NCI-H2196 treated with DMSO at 0.1 percent for 48 hours (cell line): ENCODE data around the gene CFAP91.

Source experiments
- DNase-seq: peaks from one replicate; lab custom pipeline; 2025; ENCODE audit not compliant: unreplicated experiment; lab: John Stamatoyannopoulos, UW

The CFAP91 gene

DNA sequence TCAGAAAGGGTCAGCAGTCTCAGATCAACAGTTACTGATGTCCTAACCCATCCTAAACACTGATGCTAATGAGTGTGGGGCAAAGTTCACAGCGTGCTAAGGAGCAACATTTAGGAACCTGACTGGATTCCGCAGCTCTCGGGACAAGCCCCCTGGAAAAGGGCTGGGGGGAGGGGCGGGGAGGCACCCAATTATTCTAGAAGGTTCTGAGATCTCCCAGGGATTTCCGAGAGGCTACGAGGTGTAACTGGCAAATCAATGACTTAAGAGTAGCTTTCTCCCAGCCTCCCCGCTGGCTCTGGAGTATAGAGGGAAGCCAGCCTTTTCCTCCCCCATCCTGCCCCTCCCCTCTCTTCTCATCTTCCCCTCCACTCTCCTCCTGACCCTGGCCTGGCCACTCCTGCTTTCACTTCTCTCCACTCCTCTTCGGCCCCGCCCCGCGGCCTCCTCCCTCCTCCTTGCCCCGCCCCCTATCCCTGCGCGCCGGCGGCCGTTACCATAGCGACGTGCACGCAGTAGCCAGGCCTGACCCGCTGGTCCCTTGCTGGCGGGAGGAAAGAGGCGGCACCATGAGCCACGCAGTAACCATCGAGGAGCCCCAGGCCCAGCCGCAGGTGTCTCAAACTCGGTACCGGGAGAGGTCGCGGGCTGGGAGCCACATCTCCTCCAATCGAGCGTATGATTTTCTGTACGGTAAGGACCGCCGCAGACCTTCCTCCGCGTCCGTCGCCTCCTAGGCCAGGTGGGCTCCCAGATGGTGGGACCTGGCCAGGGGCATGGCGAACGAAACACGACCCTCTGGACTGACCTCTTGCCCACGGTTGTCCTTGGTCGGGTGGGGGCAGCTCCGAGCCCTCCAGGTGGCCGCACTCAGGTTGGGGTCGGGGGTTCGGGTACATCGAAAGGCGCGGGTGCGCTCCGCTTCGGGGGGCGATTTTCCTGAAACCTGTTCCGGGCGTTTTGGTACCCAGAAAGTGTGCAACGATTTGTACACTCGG, at the start of gene CFAP91:
Gene CFAP91 (plus strand): TSS at position 493 of the 998 bp plus-strand sequence. CDS start 77 bp downstream, at position 570.
- peak; percentile 99 for DNase-seq

DNA sequence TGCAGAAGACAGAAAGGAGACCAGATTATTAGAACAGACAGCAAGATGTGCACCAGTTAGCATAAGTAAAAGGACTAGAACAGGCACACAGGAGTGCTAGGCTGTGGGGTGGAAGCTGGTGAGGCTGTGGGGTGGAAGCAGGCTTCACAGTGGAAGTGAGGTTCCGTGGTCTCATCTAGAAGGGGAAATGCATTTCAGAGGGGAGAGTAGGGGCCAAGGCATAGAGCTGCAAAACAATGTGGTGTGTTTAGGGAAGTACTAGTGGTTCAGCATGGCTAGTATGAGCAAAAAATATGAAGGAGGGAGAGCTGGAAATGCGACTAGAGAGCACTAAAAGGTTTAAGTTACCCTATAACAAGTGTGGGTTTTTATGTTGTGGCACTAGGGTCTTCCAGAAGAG, 48.9 kb upstream of the CFAP91 start:
- no peak for DNase-seq

DNA sequence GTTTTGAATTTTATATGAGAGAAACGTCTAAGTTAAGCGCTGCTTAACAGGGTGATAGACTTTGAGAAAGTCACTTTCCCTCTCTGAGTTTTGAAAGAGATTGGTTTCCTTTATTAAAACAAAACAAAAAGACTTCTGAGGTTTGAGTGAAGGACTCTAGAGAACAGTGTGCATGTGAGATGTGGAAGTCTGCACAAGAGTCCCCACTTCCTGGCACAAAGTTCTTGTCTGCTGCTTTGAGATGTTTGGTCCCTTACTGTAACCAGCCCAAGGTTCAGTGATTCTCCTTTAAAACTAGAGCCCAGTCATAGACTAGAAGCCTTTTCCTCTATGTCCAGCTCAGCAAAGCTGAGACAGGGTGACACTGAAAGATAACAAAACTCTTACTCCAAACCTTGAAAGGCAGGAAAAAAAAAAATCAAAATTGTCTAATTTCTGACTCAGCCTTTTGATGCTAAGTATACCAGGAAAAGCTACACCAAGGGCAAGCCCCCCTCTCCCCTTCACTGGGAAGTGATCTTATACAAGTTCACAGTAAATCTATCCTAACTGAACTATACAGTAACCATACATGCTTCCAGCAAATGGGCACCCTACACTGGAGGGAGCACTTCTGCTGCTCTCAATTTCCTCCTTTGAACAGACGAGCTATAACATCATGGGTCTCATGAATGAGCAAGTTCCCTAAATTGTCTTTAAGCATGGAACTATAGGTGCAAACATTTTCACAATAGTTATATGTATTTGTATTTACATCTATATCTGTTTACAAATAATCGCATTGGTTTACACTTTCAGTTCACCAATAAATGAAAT, 44.7 kb upstream of the CFAP91 start:
- DNase-seq, result no peak

GRCh38 chr3:119658994-119659393, 43.8 kb upstream of the CFAP91 start:
- no peak for DNase-seq

DNA sequence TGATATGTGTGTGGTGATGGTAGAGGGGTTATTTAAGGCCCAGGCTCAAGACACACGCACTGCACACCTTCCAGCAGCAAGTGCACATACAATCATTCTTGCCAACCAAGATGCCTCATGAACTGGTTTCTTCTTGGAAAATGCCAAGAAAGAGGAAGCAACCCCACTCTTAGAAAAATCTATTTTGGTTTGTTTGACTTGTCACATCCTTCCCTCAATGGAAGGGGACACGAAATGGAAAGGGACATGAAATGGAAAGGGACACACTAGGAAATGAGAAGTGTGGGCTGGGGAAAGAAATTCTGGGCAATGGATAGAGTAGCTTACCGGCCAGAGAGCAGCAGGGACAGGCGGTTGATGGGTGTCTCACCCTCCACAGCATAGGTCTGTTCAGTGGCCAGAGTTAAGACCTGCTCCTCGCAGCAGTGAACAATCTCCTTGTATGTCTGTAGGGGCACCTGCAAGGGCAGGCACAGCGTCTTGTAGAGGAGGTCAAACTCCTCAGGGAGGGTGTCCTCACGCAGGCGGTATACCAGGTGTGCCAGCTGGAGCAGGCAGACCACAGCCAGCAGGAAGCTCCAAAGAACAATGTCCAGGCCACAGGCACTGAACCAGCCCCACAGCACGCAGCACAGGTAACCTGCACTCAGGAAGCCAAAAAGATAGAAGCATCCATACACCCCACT, 43.1 kb upstream of the CFAP91 start:
- no peak for DNase-seq

DNA sequence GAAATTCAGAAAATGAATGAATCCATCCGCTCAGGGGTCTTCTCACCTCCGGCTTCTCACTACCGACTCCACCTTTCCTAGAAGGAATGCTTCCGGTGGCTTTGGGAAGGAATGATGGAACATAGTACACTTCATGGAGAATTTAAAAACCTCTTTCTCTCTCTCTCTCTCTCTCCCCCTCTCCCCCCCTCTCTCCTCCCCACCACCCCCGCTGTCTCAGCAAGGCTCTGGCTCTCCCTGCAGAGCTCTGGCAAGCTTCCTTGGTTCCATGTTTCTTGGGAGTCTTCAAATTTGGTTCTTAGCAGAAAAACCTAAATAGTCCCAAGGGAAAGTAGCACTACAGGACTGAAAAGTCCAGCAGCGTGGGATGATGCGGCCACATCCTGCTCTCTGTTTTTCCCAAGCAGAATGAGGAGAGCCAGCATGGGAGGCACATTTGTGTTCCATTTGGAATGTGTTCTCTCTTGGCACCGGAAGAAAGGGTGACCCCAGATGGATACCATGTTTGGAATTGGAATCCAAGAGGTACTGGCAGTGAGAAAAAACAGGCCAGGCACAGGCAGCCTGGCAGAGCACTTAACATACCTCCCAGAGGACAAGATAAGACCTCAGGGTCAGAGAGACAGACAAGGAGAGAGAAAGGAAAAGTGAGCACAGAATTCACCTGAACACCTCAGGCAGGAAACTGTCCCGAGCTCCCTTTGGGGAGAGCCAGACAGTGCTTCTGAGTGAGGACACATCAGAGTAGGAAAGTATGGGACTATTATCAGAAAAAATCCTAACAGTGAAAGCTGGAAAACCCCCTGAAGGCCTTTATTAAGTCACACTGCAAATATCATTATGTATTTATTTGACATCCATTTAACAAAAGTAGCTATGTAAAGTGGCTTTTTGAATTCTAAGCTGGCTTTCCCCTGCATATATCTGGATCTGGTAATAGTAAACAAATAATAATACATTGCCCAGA, 42.1 kb upstream of the CFAP91 start, which contains the start of gene POPDC2:
Gene POPDC2 (minus strand): TSS at position 116 of the 967 bp plus-strand sequence. CDS start 166 bp downstream, outside the sequence.
- no peak for DNase-seq

GRCh38 chr3:119662604-119663373, 40.0 kb upstream of the CFAP91 start:
- DNase-seq, result peak; percentile 34

DNA sequence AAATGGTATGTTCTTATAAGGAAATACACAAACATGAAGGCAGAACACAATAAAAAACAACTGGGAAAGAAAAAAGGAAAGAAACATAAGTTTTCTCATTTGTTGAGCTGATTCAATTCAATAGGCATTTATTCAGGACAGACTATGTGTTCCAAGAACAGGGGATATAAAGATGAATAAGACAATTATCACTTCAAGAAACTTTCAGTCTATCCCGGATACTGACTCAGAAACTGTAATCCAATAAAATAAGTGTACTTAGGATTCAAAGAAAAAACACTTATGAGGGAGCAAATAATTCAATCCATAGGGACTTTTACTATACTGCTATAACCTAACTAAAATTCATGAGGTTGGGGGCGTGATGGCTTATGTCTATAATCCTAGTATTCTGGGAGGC, 38.9 kb upstream of the CFAP91 start:
- DNase-seq, result no peak

DNA sequence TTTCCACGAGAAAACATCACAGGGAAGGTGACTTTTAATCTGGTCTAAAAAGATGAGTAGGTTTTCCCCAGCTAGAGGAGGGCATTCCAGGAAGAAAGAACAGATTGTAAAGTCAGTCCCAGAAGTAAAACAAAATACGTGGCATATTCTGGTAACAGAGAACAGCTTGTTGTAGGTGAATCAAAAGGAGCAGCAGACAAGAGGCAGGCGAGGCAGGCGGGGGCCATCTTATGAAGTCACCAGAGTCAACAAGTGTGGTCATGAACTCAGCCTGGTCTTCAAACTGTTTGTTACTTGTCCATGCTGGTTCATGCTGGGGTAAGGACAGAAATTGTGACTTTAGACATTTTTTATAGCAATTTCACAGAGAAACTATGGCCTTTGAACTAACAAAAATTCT, 38.5 kb upstream of the CFAP91 start:
- DNase-seq, result no peak

DNA sequence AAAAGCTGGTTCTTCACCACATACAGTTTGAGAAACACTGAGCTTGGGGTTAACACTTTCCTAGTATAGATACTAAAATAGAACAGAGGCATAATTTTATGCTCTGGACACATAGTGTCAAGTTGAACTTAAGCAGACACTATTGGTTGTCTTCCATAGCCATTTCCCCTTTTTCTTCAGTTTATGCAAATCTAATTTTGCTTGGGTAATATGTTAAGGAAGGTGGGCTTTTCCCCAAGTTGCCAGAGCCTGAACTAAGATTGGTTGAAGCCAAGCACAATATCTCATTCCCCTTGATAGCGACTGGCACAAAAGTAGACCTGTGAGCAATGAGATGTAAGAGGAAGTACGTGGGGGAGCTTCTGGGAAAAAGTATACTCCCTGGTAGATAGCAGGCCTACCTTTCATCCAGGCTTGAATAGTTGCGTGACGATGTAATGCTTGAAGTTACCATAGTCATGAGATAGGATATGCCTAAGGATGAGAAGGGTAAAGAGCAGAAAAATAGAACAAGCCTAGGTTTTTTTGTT, 37.9 kb upstream of the CFAP91 start:
- DNase-seq, result no peak

DNA sequence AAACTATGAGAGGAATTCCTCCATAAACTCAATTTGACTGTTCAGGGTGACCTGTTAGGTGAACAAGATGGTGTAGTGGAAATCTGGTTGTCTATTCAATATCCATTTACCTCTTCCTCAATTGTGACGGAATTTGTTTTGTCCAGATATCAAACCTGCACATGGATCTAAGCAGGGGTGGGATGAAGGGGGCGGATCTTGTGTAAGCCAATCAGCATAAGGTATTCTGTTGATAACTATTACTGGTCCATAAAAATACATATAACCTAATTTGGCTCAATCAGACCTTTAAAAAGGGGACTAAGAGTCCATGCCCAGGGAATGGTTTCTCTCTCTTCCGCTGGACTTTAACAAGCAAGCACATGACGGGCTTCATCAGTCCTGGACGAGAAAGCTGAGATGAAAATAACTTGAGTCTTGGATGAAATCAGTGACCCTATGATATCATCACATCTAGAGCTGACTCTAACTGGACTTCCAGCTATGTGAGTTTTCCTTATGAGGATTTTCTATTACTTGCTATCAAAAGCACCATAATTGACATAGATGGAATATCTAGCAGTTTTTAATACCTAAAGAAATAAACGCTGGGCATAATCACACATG, 36.8 kb upstream of the CFAP91 start:
- DNase-seq, result no peak

- no peak for DNase-seq
Observed at GRCh38 chr3:119669906-119670570, 32.8 kb upstream of the CFAP91 start.

GRCh38 chr3:119672776-119673175, 30.0 kb upstream of the CFAP91 start:
- no peak for DNase-seq

- DNase-seq, result no peak
Observed at GRCh38 chr3:119673875-119674274, 28.9 kb upstream of the CFAP91 start.

DNA sequence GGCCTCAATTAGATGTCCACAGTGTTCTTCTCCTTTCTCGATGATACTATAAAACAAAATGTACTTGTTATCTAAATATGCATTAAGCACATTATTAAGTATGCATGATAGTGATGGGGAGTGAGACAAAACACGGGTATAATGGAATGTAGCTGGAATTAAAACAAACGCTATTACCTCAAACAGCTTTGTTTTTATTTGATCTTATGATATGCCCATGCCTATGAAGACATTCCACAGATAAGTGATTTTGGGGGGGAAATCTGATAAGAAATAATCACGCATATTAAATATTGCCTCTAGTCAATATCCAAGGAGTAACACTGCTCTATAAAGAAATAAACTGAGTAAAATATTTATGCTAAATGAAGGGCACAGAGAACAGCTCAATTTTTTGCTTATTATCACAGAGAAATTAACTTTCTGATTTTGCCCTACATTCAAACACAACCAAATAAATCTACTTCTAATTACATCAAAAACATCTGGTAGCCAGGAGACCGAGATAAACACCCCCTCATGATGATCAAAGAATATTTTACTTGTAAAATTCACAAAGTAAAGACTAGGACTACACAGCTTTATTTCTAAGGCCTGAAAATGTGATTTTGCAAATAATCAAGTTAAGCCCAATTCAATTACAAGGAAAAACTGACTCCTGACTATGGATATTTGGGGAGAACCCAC, 27.5 kb upstream of the CFAP91 start:
- no peak for DNase-seq

DNA sequence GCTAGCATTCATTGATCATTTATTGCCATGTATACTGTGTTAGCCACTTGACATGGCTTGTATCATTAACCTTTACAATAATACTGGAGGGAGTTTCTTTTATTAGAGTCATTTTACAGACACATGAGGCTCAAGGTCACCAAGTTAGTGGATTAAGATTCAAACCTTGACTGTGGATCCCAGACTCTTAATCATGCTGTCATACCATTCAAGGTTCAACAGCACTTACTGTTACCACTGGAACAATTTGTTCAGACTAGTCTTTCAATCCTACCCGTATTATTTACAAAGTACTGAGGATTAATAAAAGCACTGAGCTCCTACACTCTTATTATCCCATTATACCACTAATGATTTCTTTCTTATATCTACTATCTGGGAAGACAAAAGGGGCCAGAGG, 26.8 kb upstream of the CFAP91 start:
- no peak for DNase-seq
